GM10248 (cell line): ENCODE data around the gene RHOBTB3.
"Not testable (repeated sequence)": the region's sequence is repeated elsewhere in the genome, so short reads cannot be mapped to it uniquely, and the experiment has no call there.

ENCODE experiments used
- CTCF ChIA-PET: fragments of 300-600 bp; sonication (Branson Sonifier 250); formaldehyde crosslinking; extraction: SDS; loops from one replicate; lab custom pipeline; 2021; ENCODE audit warnings: antibody characterized with exemption; lab: Yijun Ruan, JAX
- POLR2A ChIA-PET: fragments of 350-650 bp; sonication (Branson Sonifier 250); formaldehyde crosslinking; extraction: SDS; loops from one replicate; lab custom pipeline; 2020; ENCODE audit warnings: antibody characterized with exemption; lab: Yijun Ruan, JAX
- DNase-seq: peaks from one replicate; pipeline ENCODE4 v3.0.0; 2012; ENCODE audit errors: extremely low spot score
- TF ChIP-seq, protein P1 (sequence below): IDR thresholded peaks from 2 replicates; pipeline ENCODE4 v1.5.1; 2012; ENCODE audit warnings: mild to moderate bottlenecking, low read depth; ENCODE audit errors: extremely low read depth, missing control alignments, control extremely low read depth

RHOBTB3 gene

DNA sequence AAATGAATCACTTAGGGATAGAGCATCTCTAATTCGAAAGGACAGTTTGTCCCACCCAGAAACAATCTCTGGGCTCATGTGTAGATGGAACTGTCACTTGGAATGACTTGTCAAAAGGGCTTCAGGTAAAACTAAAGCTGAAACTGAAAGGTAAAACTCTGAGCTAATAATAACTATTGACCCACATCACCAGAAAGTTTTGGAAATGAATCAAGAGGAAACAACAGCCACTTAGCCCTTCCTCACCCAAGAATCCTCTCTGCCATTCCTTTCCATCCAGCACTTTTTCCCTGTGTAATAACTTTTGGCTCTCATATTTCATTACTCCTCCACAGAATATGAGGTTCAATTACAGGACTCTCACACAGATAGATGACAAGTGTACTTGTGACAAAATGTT, 105.4 kb downstream of the RHOBTB3 start:
- no peak for DNase-seq
- TF ChIP-seq, protein P1, sequence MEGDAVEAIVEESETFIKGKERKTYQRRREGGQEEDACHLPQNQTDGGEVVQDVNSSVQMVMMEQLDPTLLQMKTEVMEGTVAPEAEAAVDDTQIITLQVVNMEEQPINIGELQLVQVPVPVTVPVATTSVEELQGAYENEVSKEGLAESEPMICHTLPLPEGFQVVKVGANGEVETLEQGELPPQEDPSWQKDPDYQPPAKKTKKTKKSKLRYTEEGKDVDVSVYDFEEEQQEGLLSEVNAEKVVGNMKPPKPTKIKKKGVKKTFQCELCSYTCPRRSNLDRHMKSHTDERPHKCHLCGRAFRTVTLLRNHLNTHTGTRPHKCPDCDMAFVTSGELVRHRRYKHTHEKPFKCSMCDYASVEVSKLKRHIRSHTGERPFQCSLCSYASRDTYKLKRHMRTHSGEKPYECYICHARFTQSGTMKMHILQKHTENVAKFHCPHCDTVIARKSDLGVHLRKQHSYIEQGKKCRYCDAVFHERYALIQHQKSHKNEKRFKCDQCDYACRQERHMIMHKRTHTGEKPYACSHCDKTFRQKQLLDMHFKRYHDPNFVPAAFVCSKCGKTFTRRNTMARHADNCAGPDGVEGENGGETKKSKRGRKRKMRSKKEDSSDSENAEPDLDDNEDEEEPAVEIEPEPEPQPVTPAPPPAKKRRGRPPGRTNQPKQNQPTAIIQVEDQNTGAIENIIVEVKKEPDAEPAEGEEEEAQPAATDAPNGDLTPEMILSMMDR = no peak
- POLR2A ChIA-PET = no interaction called here
- CTCF ChIA-PET = interaction anchor here (0.7 to 25.0 kb wide), 12 partner anchors 10 to 499 kb away, joined by 3 to 561 read pairs (median 4); no protein-coding TSS in a partner anchor

DNA sequence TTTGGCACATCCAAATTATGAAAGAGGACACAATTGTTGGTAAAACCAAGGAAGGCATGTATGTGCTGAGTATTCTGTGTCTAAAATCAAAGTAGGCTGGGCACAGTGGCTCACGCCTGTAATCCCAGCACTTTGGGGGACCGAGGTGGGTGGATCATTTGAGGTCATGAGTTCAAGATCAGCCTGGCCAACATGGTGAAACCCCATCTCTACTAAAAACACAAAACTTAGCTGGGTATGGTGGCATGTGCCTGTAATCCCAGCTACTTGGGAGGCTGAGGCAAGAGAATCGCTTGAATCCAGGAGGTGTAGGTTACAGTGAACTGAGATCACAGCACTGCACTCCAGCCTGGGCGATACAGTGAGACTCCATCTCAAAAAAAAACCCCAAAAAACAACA, 105.8 kb downstream of the RHOBTB3 start:
- DNase-seq, POLR2A ChIA-PET: not testable (repeated sequence)
- CTCF ChIA-PET = interaction anchor here (0.7 to 25.0 kb wide), 13 partner anchors 9 to 499 kb away, joined by 3 to 561 read pairs (median 4); no protein-coding TSS in a partner anchor

DNA sequence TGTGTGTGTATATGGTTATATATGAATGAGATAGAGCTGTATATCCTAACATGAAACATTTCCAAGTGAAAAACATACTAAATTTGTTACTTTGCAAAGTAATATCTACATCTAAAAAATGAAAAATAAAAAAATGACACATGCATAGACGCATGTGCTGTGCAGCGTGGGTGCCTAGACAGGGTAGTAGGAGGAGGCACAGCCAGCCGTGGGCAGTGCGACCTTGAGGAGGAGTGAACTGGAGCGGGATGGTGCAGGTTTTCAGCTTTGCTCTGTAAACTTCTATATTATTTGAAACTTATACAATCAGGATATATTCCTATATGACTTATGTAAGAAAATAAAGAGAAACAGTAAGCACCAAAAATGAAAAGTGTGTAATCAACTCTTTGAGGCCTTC, 106.4 kb downstream of the RHOBTB3 start:
- TF ChIP-seq, protein P1 = no peak
- ChIA-PET CTCF (interaction anchor here (0.7 to 25.0 kb wide), 6 partner anchors 9 to 498 kb away, joined by 3 to 561 read pairs (median 6); no protein-coding TSS in a partner anchor), POLR2A (no interaction called here)
- no peak for DNase-seq

DNA sequence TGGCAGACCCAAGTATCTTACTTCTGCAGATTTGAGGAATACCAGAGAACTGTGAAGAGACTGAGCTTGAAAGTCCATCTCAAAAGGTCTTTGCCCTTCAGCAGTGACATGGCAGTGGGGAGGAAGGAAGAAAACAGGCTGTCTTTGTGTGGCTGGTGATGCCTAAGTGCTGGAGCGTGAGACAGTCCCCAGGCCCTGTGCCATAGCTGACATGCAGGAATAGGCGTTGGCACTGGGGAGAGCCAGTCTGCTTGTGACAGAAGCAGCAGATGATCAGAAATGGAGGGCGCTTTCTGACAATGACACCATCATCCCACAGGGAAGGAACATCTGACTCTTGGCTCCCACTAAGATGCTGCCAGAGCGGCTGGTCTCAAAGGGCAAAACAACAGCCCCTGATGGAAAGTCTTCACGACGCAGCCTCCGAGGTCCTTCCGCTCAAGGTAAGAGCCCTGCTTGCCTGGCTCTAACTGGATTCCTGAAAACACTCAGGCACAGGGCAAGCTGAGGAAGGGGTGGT, 106.9 kb downstream of the RHOBTB3 start:
- TF ChIP-seq, protein P1 = no peak
- CTCF ChIA-PET = interaction anchor here (1.5 to 25.0 kb wide), 4 partner anchors 9 to 196 kb away, joined by 3 to 561 read pairs (median 8); partner anchors contain the start of gene GLRX
- DNase-seq = no peak
- POLR2A ChIA-PET = no interaction called here

DNA sequence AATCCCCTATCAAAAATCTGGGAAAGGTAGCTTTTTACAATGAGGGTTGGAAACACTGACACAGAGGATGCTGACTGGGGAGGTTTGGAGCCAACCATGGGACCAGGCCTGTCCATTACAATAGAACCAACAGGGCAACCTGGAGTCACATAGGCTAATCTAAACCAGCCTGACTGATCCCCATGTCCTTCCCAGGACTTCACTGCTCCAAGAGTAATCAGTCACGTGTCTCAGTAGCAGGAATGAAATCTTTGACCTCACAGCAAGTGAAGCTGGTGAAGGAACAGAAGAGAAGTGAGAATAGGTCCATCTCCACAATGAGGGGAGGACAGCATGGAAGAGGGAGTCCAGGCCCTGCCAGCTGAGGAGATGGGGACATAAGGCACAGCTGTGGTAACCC, 107.4 kb downstream of the RHOBTB3 start:
- TF ChIP-seq, protein P1 = no peak
- POLR2A ChIA-PET = no interaction called here
- CTCF ChIA-PET = interaction anchor here (1.7 to 25.0 kb wide), 4 partner anchors 8 to 54 kb away, joined by 5 to 561 read pairs (median 9); partner anchors contain the start of gene GLRX
- DNase-seq = no peak

DNA sequence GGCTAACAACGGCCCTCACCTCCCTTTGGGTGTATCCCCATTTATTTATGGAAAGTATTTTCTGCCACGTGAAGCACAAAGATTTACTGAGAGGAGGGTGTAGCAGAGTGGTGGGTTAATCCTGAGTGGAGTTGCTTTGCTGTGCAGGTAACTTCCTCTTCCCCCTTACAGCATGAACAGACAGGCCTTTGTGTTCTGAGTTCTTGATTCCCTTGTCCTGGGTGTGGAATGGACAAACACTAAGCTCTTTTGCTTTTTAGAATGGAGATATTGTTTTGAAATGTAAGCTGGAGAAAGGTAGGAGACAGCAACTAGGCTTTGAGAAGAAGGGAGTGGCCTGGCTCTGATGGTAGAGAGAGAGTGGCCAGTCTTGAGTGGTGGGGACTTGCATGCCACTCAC, 108.5 kb downstream of the RHOBTB3 start:
- TF ChIP-seq, protein P1 = no peak
- DNase-seq = no peak
- ChIA-PET POLR2A (interaction anchor here (0.7 kb wide), 1 partner anchor 71 kb away, joined by 7 read pairs; no protein-coding TSS in a partner anchor), CTCF (interaction anchor here (1.5 to 25.0 kb wide), 6 partner anchors 10 to 195 kb away, joined by 4 to 561 read pairs (median 8); partner anchors contain the start of gene GLRX)
